ENCODE measurements around the gene TNFRSF1A.

- TF ChIP-seq CTCF (IDR thresholded peaks at IDR 0.05) (no peak), POLR2A (IDR thresholded peaks at IDR 0.05) (no peak), EP300 (IDR thresholded peaks at IDR 0.05) (no peak), POLR2AphosphoS5 (IDR thresholded peaks at IDR 0.05) (no peak)
Measured at GRCh38 chr12:6306599-6307220, 35.2 kb downstream of the TNFRSF1A start.

Data from upper lobe of left lung (tissue), 4 donors.